Heart left ventricle (tissue), 16 donors: ENCODE results near the gene EPDR1. TPM values are rescaled to one million over a fixed set of nuclear protein-coding genes. Genes with fewer than 3 reads are reported as not detected.
A peak's percentile ranks its signal among the peaks of the same experiment; 100 is the strongest.

Experiments used
- ATAC-seq, 4 donors: fragments of 200-7000 bp; cut with Tn5 transposase; one replicate each; pipeline ENCODE4 v1.9.1; 2020 to 2022; ENCODE audit warnings: moderate library complexity in 4 of 4, mild to moderate bottlenecking in 3 of 4, moderate number of reproducible peaks in 1 of 4
- DNase-seq, 5 donors: peaks; one replicate each; pipeline ENCODE4 v3.0.0-alpha.2; 2020
- H3K27ac ChIP-seq, 12 donors: fragments of 200-600 bp; sonication (generic) in 4 of 12; one replicate each; pipeline versions ENCODE4 v1.5.0 to v1.8.0; 2016 to 2022; ENCODE audit warnings: mild to moderate bottlenecking in 2 of 12
- H3K27me3 ChIP-seq, 9 donors: fragments of 200-600 bp; sonication (generic) in 2 of 9; one replicate each; pipeline versions ENCODE4 v1.5.1 to v1.8.0; 2016 to 2022; ENCODE audit warnings: mild to moderate bottlenecking in 3 of 9
- H3K36me3 ChIP-seq, 9 donors: fragments of 200-600 bp; sonication (generic) in 2 of 9; one replicate each; pipeline versions ENCODE4 v1.5.0 to v1.8.0; 2018 to 2022; ENCODE audit warnings: mild to moderate bottlenecking in 2 of 9
- H3K4me1 ChIP-seq, 12 donors: fragments of 200-600 bp; sonication (generic) in 4 of 12; one replicate each; pipeline versions ENCODE4 v1.5.0 to v1.8.0; 2016 to 2022; ENCODE audit warnings: mild to moderate bottlenecking in 3 of 12
- H3K4me3 ChIP-seq, 12 donors: fragments of 200-600 bp; sonication (generic) in 4 of 12; one replicate each; pipeline versions ENCODE4 v1.5.0 to v1.8.0; 2017 to 2022; ENCODE audit warnings: mild to moderate bottlenecking in 9 of 12, moderate library complexity in 4 of 12
- H3K9me3 ChIP-seq, 12 donors: fragments of 200-600 bp; sonication (generic) in 4 of 12; one replicate each; pipeline versions ENCODE4 v1.5.0 to v1.8.0; 2016 to 2022; ENCODE audit warnings: mild to moderate bottlenecking in 1 of 12
- CTCF ChIP-seq, 12 donors: fragments of 200-600 bp; sonication (generic) in 4 of 12; IDR thresholded peaks; one replicate each; pipeline versions ENCODE4 v1.5.0 to v1.8.0; 2018 to 2022; ENCODE audit warnings: antibody characterized with exemption in 12 of 12, mild to moderate bottlenecking in 5 of 12
- POLR2A ChIP-seq, 2 donors: fragments of 450-650 bp; IDR thresholded peaks; one replicate each; pipeline ENCODE4 v1.6.1; 2017; ENCODE audit warnings: antibody characterized with exemption in 2 of 2, mild to moderate bottlenecking in 2 of 2, moderate library complexity in 2 of 2
- WGBS, 4 donors: extraction: QIAGEN DNeasy Blood & Tissue Kit in 2 of 4; methylation state at CpG; one replicate each; pipeline versions ENCODE4 v1.1.5 to v1.1.7; 2013 to 2018; 5-methylcytosine and 5-hydroxymethylcytosine counted together
- intact Hi-C, 10 donors: fragments of 100-400 bp; cut with DNase I; formaldehyde crosslinking; loops; one replicate each; pipeline versions ENCODE4 v1.11.1 to v1.14.2; 2022
- polyA plus RNA-seq, 2 donors: library from polyadenylated mRNA; stranded (reverse); fragments of 200-250 nt; gene quantifications; one replicate each; pipeline ENCODE4 v1.2.3, GENCODE V29; 2013
- total RNA-seq, 9 donors: library from RNA; depleted of rRNA in 2 of 9; stranded (reverse); fragments of >200 nt in 2 of 9; fragmentation: NEBNext Ultra II Directional in 3 of 9; extraction: Animal tissue kit (Norgen Biotek cat#: 25700) in 3 of 9; gene quantifications; one replicate each; pipeline versions ENCODE4 v1.1.0 to v1.2.4, GENCODE V29; 2016 to 2023
- donor health status: ischemic (EF 13 %, LVEDD 7.1; RV severe dilation, severe dysfunction).
- donor health status: healthy with polysubstance abuse.
- donor health status: DM: no; HTN: yes; CAD: no.
- donor health status: DM: no; HTN: no; CAD: no.
- donor health status: ischemic (EF 25% LVEDD 6.9; RV normal size, moderate dysfunction).
- donor health status: ischemic (EF 25% LVEDD 5.7; RV mildly dilated, moderate dysfunction).
- donor health status: healthy.
- donor health status: DM: yes; HTN: yes; CAD: no.
- donor health status: ischemic (EF 35%, LVEDD 5.7; RV mildly dilated, moderate dysfunction).
- donor health status: nonischemic (EF 11% LVEDD 7.7; RV severe dilation, severe dysfunction).
- donor health status: DM: yes; HTN: yes; CAD: no.
- donor health status: PGD.
- donor health status: ischemic (EF 29% LVEDD 5.4; RV normal size, mild dysfunction).
- donor health status: nonischemic (EF 23%, LVEDD 6.1; RV moderate dilation, normal function).

Gene EPDR1
- total and polyA plus RNA-seq, 11 donors, result 10.5 to 73.0 (median 37.2) TPM

GRCh38 chr7:37927773-37928444 lies 7.5 kb downstream of the EPDR1 start:
- 85 to 91% (median 89%) methylated on average over 2 of the region's 2 CpGs for WGBS, 4 donors

DNA sequence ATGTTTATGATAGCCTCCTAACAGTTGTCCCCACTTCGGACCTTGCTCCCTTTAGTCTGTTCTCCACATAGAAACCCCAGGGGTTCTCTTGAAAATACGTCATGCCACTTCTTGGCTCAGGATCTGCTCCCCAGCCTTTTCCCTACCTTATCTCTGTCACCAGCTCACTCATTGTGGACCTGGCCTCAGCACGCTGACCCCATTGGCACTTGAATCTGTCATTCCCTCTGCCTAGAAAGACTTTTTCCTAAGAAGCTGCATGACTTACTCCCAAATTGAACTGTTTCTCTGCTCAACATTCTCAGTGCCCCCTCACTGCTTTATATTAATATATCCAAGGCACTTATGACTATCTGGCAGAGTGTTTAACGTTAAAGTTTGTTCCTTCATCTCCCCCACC lies 8.4 kb downstream of the EPDR1 start:
- H3K4me3 ChIP-seq, result no peak overlapping the region
- 57 to 69% (median 59%) methylated on average over 4 of the region's 4 CpGs for WGBS, 4 donors
- peak overlapping the region in 1 of 12 donors; percentile 14 for H3K27ac ChIP-seq
- H3K36me3 ChIP-seq, result no peaks in the 10 kb centered on the region
- no peak for TF ChIP-seq POLR2A (IDR thresholded peaks at IDR 0.05)
- TF ChIP-seq CTCF (IDR thresholded peaks at IDR 0.05), result no peak
- intact Hi-C loops, result no loop called here
- peak in 2 of 4 donors; percentile 39 to 53 for ATAC-seq
- no peaks in the 10 kb centered on the region for H3K27me3 ChIP-seq
- H3K9me3 ChIP-seq, result peaks cover 0 to 18% (median 8%) of the 10 kb centered on the region in 12 donors
- no peak for DNase-seq
- H3K4me1 ChIP-seq, result peaks cover 0 to 20% (median 5%) of the 10 kb centered on the region in 12 donors

More at GRCh38 chr7:37927773-37928444, 7.5 kb downstream of the EPDR1 start:
- DNase-seq (no peak), ATAC-seq (no peak)
- no peaks in the 10 kb centered on the region for H3K36me3 ChIP-seq
- intact Hi-C loops, result no loop called here
- H3K27me3 ChIP-seq, result no peaks in the 10 kb centered on the region
- H3K4me3 ChIP-seq, result no peak overlapping the region
- peaks cover 0 to 18% (median 8%) of the 10 kb centered on the region in 12 donors for H3K9me3 ChIP-seq
- peaks cover 0 to 22% (median 5%) of the 10 kb centered on the region in 12 donors for H3K4me1 ChIP-seq
- H3K27ac ChIP-seq, result peak overlapping the region in 1 of 12 donors; percentile 19
- TF ChIP-seq CTCF (IDR thresholded peaks at IDR 0.05) (no peak), POLR2A (IDR thresholded peaks at IDR 0.05) (no peak)

DNA sequence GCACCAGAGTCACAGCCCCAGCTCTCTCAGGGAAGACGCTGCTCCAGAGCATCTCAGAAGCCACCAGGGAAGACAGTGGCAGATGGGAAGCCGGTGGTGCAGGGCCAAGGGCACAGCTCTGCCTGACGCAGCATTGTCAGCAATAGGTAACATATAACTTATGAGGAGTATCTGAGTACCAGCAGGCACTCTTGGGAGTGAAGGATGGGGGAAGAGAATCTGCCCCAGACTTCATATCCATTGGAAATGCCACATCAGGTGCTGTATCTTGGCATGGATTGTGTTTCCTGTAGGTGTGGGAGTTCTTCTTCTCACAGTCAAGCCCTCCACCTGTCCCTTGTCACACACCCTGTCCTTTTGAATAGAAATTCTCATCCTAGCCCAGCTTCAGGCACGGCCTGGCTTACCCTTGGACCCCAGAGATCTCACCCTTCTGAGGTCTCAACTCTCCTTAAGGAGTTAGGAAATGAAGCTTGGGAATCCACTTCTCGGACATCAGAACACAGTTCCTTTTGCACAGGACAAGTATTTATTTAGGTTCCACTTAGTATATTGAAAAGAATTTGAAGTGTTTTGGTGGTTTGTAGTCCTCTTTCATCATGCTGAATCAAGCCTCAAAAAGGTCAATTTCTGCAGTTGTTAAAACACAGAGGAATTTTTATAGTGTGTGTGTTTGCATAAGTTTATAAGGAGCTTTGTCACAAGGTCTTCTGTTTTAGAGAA lies 9.9 kb downstream of the EPDR1 start:
- intact Hi-C loops, result no loop called here
- no peak overlapping the region for H3K4me3 ChIP-seq
- H3K9me3 ChIP-seq, result peaks cover 0 to 13% (median 6%) of the 10 kb centered on the region in 12 donors
- H3K27me3 ChIP-seq, result no peaks in the 10 kb centered on the region
- H3K4me1 ChIP-seq, result peaks cover 0 to 20% (median 5%) of the 10 kb centered on the region in 12 donors
- no peak for ATAC-seq
- no peak overlapping the region for H3K27ac ChIP-seq
- DNase-seq, result no peak
- 92 to 94% (median 93%) methylated on average over 4 to 5 of the region's 5 CpGs for WGBS, 4 donors
- no peaks in the 10 kb centered on the region for H3K36me3 ChIP-seq
- TF ChIP-seq CTCF (IDR thresholded peaks at IDR 0.05), result no peak
- TF ChIP-seq POLR2A (IDR thresholded peaks at IDR 0.05), result no peak

- no peaks in the 10 kb centered on the region for H3K27me3 ChIP-seq
- WGBS, 4 donors, result 63 to 75% (median 66%) methylated on average over 2 of the region's 2 CpGs
- H3K4me3 ChIP-seq, result no peak overlapping the region
- no peak overlapping the region for H3K27ac ChIP-seq
- H3K36me3 ChIP-seq, result no peaks in the 10 kb centered on the region
- no peak for ATAC-seq
- H3K4me1 ChIP-seq, result peaks cover 0 to 18% (median 4%) of the 10 kb centered on the region in 12 donors
- peaks cover 0 to 15% (median 2%) of the 10 kb centered on the region in 12 donors for H3K9me3 ChIP-seq
- intact Hi-C loops, result no loop called here
- TF ChIP-seq CTCF (IDR thresholded peaks at IDR 0.05) (no peak), POLR2A (IDR thresholded peaks at IDR 0.05) (no peak)
- no peak for DNase-seq
Observed at GRCh38 chr7:37932543-37932942, 12.1 kb downstream of the EPDR1 start.
